B cell (primary cell): Measurements from ENCODE around the gene GARIN5A. TPM values are rescaled to one million over a fixed set of nuclear protein-coding genes. Genes with fewer than 3 reads are reported as not detected.

ENCODE experiments used
- ATAC-seq: fragments of 200-7000 bp; cut with Tn5 transposase; one replicate; pipeline ENCODE4 v1.10.0; 2021; ENCODE audit warnings: low read depth, mild to moderate bottlenecking, moderate number of reproducible peaks, moderate library complexity
- CTCF ChIA-PET: fragments of 350-600 bp; sonication (Branson Sonifier 250); formaldehyde crosslinking; loops from one replicate; lab custom pipeline; 2021; ENCODE audit warnings: antibody characterized with exemption, inconsistent platforms; lab: Charles Lee
- POLR2A ChIA-PET: fragments of 350-600 bp; sonication (Branson Sonifier 250); formaldehyde crosslinking; loops from one replicate; lab custom pipeline; 2021; ENCODE audit warnings: antibody characterized with exemption; lab: Charles Lee
- DNase-seq: peaks from one replicate; pipeline ENCODE4 v3.0.0; 2013
- H2AFZ ChIP-seq: 2 replicates; pipeline ENCODE4 v1.6.1; 2012; ENCODE audit warnings: mild to moderate bottlenecking, low read depth, low read length; ENCODE audit not compliant: insufficient read depth, poor library complexity, severe bottlenecking
- H3K27ac ChIP-seq, 2 donors: 1 replicate in 1 of 2; 2 replicates in 1 of 2; pipeline ENCODE4 v1.5.1; 2012 to 2013; ENCODE audit warnings: low read length in 2 of 2, mild to moderate bottlenecking in 2 of 2, moderate library complexity in 1 of 2
- H3K27me3 ChIP-seq, 4 experiments: fragments of 200-600 bp in 1 of 4; sonication (generic) in 1 of 4; replicated peaks in 1 of 4; 1 replicate in 2 of 4; 2 replicates in 2 of 4; pipeline versions ENCODE4 v1.6.1 to v1.7.0; 2013 to 2016; ENCODE audit warnings: low read length in 3 of 4, mild to moderate bottlenecking in 2 of 4, mixed read lengths in 1 of 4, moderate library complexity in 1 of 4; ENCODE audit not compliant: insufficient read depth in 4 of 4, control insufficient read depth in 3 of 4; ENCODE audit errors: control extremely low read depth in 1 of 4
- H3K36me3 ChIP-seq, 2 experiments: replicated peaks in 1 of 2; 1 replicate in 1 of 2; 2 replicates in 1 of 2; pipeline versions ENCODE4 v1.6.1 to v1.7.1; 2013; ENCODE audit warnings: low read length in 1 of 2; ENCODE audit not compliant: insufficient read depth in 2 of 2, control insufficient read depth in 1 of 2; ENCODE audit errors: control extremely low read depth in 1 of 2, extremely low read depth in 1 of 2
- H3K4me1 ChIP-seq, 2 donors: fragments of 200-600 bp in 1 of 2; sonication (generic) in 1 of 2; 1 replicate in 1 of 2; 2 replicates in 1 of 2; pipeline versions ENCODE4 v1.5.1 to v1.6.1; 2013 to 2017; ENCODE audit warnings: low read length in 2 of 2; ENCODE audit not compliant: control insufficient read depth in 2 of 2, insufficient read depth in 2 of 2
- H3K4me2 ChIP-seq: replicated peaks from 2 replicates; pipeline ENCODE3; 2012; ENCODE audit warnings: mild to moderate bottlenecking, low read depth, low read length; ENCODE audit not compliant: poor library complexity, severe bottlenecking
- H3K4me3 ChIP-seq, 5 experiments: fragments of 200-600 bp in 1 of 5; sonication (generic) in 1 of 5; 1 replicate in 3 of 5; 2 replicates in 2 of 5; pipeline versions ENCODE4 v1.5.1 to v1.7.0; 2011 to 2016; ENCODE audit warnings: low read length in 4 of 5, mild to moderate bottlenecking in 4 of 5, low read depth in 2 of 5, control low read depth in 1 of 5, moderate library complexity in 1 of 5; ENCODE audit not compliant: insufficient read depth in 1 of 5; ENCODE audit errors: control extremely low read depth in 1 of 5, extremely low read depth in 1 of 5
- H3K79me2 ChIP-seq: fragments of 200-600 bp; sonication (generic); one replicate; pipeline ENCODE4 v1.6.0; 2016; ENCODE audit warnings: low read length; ENCODE audit not compliant: control insufficient read depth, insufficient read depth
- H3K9ac ChIP-seq: fragments of 200-600 bp; sonication (generic); 2 replicates; pipeline ENCODE4 v1.6.1; 2017; ENCODE audit warnings: mild to moderate bottlenecking, low read length, moderate library complexity
- H3K9me3 ChIP-seq, 3 donors: one replicate each; pipeline versions ENCODE4 v1.6.1 to v1.7.1; 2013; ENCODE audit warnings: low read length in 2 of 3; ENCODE audit not compliant: control insufficient read depth in 2 of 3, insufficient read depth in 1 of 3; ENCODE audit errors: control extremely low read depth in 1 of 3
- H4K20me1 ChIP-seq: 2 replicates; pipeline ENCODE4 v1.6.0; 2012; ENCODE audit warnings: mild to moderate bottlenecking, low read length; ENCODE audit not compliant: insufficient read depth, control insufficient read depth, poor library complexity, severe bottlenecking
- H3K27ac Mint-ChIP-seq: one replicate; pipeline ENCODE4 v1.8.0; 2021; ENCODE audit warnings: mixed read lengths
- H3K27me3 Mint-ChIP-seq: one replicate; pipeline ENCODE4 v1.8.0; 2021; ENCODE audit warnings: mixed read lengths
- H3K4me1 Mint-ChIP-seq: one replicate; pipeline ENCODE4 v1.8.0; 2021; ENCODE audit warnings: mixed read lengths
- H3K4me3 Mint-ChIP-seq: one replicate; pipeline ENCODE4 v1.8.0; 2021; ENCODE audit warnings: mixed read lengths
- H3K9me3 Mint-ChIP-seq: one replicate; pipeline ENCODE4 v1.8.0; 2022; ENCODE audit warnings: mixed read lengths; ENCODE audit not compliant: insufficient read depth
- CTCF ChIP-seq: fragments of 200-600 bp; IDR thresholded peaks from one replicate; pipeline ENCODE4 v1.8.0; 2022; ENCODE audit warnings: antibody characterized with exemption, mild to moderate bottlenecking
- EZH2 ChIP-seq: IDR thresholded peaks from 2 replicates; pipeline ENCODE4 v1.6.1; 2012; ENCODE audit warnings: borderline replicate concordance, low read depth, mild to moderate bottlenecking, moderate library complexity, low read length; ENCODE audit not compliant: insufficient read depth, poor library complexity, severe bottlenecking
- WGBS: methylation state at CpG from one replicate; pipeline ENCODE4 v1.1.5; 2013; ENCODE audit warnings: missing lambda C conversion rate; ENCODE audit not compliant: insufficient coverage; 5-methylcytosine and 5-hydroxymethylcytosine counted together
- intact Hi-C: fragments of 100-400 bp; cut with micrococcal nuclease; formaldehyde crosslinking; loops from one replicate; pipeline ENCODE4 v1.10.0; 2022
- polyA plus RNA-seq: library from polyadenylated mRNA; depleted of rRNA; stranded (reverse); fragments of >200 nt; gene quantifications from 2 replicates; pipeline ENCODE4 v1.2.3, GENCODE V29; 2012
- total RNA-seq, 2 donors: library from RNA; stranded (reverse); fragments of 120-200 nt in 1 of 2; gene quantifications; 1 replicate in 1 of 2; 2 replicates in 1 of 2; pipeline versions ENCODE4 v1.2.3 to v1.2.4, GENCODE V29; 2013 to 2022

Gene GARIN5A
- total and polyA plus RNA-seq, 2 donors (not counting 1 experiment from before 2014, with no cell fraction given) = 0.22 to 0.34 TPM

DNA sequence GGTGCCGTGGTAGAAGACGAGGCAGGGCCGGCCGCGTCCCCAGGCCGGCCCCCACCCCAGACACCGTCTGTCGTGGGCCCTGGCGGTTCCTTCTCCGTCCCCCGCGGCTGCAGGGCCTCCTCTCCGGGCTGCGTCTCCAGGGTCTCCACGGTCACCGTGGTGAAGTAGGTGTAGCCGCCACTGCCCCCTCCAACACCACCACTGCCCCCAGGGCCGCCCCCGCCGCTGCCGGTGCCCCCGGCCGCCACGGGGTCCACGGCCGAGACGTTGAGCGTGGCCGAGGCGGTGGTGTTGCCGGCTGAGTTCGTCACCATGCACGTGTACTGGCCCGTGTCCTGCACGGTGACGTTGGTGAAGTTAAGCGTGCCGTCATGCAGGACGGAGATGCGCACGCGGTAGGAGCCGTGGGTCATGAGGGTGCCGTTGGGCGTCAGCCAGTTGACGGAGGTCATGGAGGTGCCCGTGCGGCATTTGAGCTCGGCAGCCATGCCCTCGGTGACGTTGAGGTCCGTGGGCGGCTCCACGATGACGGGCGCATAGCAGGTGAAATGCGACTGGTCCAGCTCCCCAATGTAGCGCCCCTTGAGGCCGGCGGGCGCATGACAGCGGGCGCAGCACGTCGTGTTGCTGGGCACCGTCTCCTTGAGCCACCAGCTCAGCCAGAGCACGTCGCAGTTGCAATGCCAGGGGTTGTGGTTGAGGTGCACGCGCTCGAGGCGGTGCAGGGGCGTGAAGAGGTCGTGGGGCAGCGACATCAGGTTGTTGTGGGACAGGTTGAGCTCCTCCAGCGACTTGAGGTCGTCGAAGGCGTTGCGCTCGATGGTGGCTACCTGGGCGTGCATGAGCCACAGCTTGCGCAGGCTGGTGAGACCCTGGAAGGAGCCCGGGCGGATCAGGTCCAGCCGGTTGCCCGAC, 41.7 kb upstream of the GARIN5A start:
- H3K9me3 Mint-ChIP-seq = no peaks in the 10 kb centered on the region
- intact Hi-C loops = no loop called here
- H3K4me2 ChIP-seq = no peak overlapping the region
- H3K36me3 ChIP-seq = no peaks in the 10 kb centered on the region
- peaks cover 0 to 7% (median 0%) of the 10 kb centered on the region in 3 donors for H3K9me3 ChIP-seq
- H3K4me3 Mint-ChIP-seq = no peak overlapping the region
- H4K20me1 ChIP-seq = no peaks in the 10 kb centered on the region
- no peak overlapping the region for H2AFZ ChIP-seq
- ATAC-seq (no peak), DNase-seq (no peak)
- 96% methylated on average over 82 of the region's 87 CpGs for WGBS
- H3K79me2 ChIP-seq = no peaks in the 10 kb centered on the region
- H3K27ac ChIP-seq = no peak overlapping the region
- no peak overlapping the region for H3K27ac Mint-ChIP-seq
- no peak overlapping the region for H3K9ac ChIP-seq
- POLR2A ChIA-PET = no interaction called here
- no peaks in the 10 kb centered on the region for H3K4me1 Mint-ChIP-seq
- no peak overlapping the region for H3K4me3 ChIP-seq
- CTCF ChIA-PET = interaction anchor here (0.5 kb wide), 1 partner anchor 295 kb away, joined by 3 read pairs; no protein-coding TSS in a partner anchor
- H3K27me3 Mint-ChIP-seq = peaks cover 3% of the 10 kb centered on the region
- peaks cover 0 to 24% (median 2%) of the 10 kb centered on the region in 4 experiments for H3K27me3 ChIP-seq
- TF ChIP-seq CTCF (no peak), EZH2 (no peak)
- H3K4me1 ChIP-seq = no peaks in the 10 kb centered on the region

DNA sequence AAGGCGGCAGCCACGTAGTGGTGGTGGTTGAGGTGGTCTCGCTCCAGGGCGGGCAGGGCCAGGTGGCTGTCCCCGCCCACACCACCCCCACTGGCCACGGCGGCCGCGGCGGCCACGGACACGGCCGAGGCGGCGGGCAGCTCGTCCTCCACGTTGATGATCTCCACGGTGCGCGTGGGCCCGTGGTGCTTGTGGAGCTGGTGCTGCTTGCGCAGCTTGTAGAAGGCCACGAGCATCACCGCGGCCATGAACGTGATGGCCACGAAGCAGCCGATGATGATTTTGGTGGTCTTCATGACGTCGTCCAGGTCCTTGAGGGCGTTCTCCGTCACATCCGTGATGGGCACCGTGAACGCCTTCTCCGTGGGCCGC, 41.0 kb upstream of the GARIN5A start:
- H3K27me3 Mint-ChIP-seq = peaks cover 3% of the 10 kb centered on the region
- intact Hi-C loops = no loop called here

More for the DNA sequence above, 41.0 kb upstream of the GARIN5A start:
- H3K4me2 ChIP-seq = no peak overlapping the region
- Mint-ChIP-seq H3K4me3 (no peak overlapping the region), H3K4me1 (no peaks in the 10 kb centered on the region), H3K9me3 (no peaks in the 10 kb centered on the region), H3K27ac (no peak overlapping the region)
- H3K4me1 ChIP-seq = no peaks in the 10 kb centered on the region
- ChIA-PET CTCF (interaction anchor here (0.5 kb wide), 1 partner anchor 296 kb away, joined by 3 read pairs; no protein-coding TSS in a partner anchor), POLR2A (no interaction called here)
- peaks cover 0 to 28% (median 2%) of the 10 kb centered on the region in 4 experiments for H3K27me3 ChIP-seq
- DNase-seq (no peak), ATAC-seq (no peak)
- H2AFZ ChIP-seq = no peak overlapping the region
- no peak for TF ChIP-seq EZH2
- TF ChIP-seq CTCF = no peak
- WGBS = 97% methylated on average over 35 of the region's 37 CpGs
- H3K9ac ChIP-seq = no peak overlapping the region
- H3K9me3 ChIP-seq = peaks cover 0 to 7% (median 0%) of the 10 kb centered on the region in 3 donors
- no peaks in the 10 kb centered on the region for H3K79me2 ChIP-seq
- no peaks in the 10 kb centered on the region for H3K36me3 ChIP-seq
- H4K20me1 ChIP-seq = no peaks in the 10 kb centered on the region
- H3K27ac ChIP-seq = no peak overlapping the region
- H3K4me3 ChIP-seq = no peak overlapping the region
